Peyer's patch (tissue), 4 donors: Measurements from ENCODE around the gene USF2.

Experiments used
- POLR2A ChIP-seq, 2 donors: fragments of 450-650 bp; IDR thresholded peaks; one replicate each; pipeline ENCODE4 v1.5.1; 2017; ENCODE audit warnings: antibody characterized with exemption in 2 of 2, mild to moderate bottlenecking in 2 of 2, moderate library complexity in 2 of 2
- TF ChIP-seq, protein P1 (sequence below), 6 experiments: fragments of 450-650 bp in 4 of 6; fragments of 200-600 bp in 2 of 6; sonication (generic) in 1 of 6; IDR thresholded peaks; one replicate each; pipeline ENCODE4 v1.5.1; 2017 to 2019; ENCODE audit warnings: antibody characterized with exemption in 6 of 6, mild to moderate bottlenecking in 3 of 6, moderate library complexity in 1 of 6

DNA sequence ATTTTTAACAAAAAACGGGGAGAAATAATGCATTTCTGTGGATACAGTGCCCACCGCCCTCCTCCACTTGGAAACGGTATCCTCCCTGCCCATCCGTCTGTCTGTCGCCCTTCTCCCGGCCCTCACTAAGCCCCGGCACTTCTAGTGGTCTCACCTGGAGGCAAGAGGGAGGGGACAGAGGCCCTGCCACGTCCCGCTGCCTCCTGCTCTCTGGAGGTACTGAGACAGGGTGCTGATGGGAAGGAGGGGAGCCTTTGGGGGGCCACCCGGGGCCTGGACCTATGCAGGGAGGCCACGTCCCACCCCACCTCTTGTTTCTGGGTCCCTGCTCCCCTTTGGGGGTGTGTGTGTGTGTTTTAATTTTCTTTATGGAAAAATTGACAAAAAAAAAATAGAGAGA is 10.6 kb downstream of the USF2 start:
- TF ChIP-seq, protein P1, sequence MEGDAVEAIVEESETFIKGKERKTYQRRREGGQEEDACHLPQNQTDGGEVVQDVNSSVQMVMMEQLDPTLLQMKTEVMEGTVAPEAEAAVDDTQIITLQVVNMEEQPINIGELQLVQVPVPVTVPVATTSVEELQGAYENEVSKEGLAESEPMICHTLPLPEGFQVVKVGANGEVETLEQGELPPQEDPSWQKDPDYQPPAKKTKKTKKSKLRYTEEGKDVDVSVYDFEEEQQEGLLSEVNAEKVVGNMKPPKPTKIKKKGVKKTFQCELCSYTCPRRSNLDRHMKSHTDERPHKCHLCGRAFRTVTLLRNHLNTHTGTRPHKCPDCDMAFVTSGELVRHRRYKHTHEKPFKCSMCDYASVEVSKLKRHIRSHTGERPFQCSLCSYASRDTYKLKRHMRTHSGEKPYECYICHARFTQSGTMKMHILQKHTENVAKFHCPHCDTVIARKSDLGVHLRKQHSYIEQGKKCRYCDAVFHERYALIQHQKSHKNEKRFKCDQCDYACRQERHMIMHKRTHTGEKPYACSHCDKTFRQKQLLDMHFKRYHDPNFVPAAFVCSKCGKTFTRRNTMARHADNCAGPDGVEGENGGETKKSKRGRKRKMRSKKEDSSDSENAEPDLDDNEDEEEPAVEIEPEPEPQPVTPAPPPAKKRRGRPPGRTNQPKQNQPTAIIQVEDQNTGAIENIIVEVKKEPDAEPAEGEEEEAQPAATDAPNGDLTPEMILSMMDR (IDR thresholded peaks at IDR 0.05), result no peak
- TF ChIP-seq POLR2A (IDR thresholded peaks at IDR 0.05), result no peak
